ENCODE measurements around the gene DIPK1A. TPM values are rescaled to one million over a fixed set of nuclear protein-coding genes. Genes with fewer than 3 reads are reported as not detected.
"Not testable (repeated sequence)": the region's sequence is repeated elsewhere in the genome, so short reads cannot be mapped to it uniquely, and the experiment has no call there.

DIPK1A gene
- total and polyA plus RNA-seq, 9 donors, result 5.9 to 11.0 (median 9.1) TPM

- DNase-seq, result no peak
- no peak overlapping the region for H3K27ac ChIP-seq (ENCODE audit: low read length)
Observed at GRCh38 chr1:92985101-92985500, 23.8 kb upstream of the DIPK1A start.

GRCh38 chr1:92980732-92981647, 19.7 kb upstream of the DIPK1A start:
- DNase-seq, result peak; percentile 56
- H3K4me3 ChIP-seq (ENCODE audit: low read length), result no peak overlapping the region
- H3K9me3 ChIP-seq (replicated peaks; ENCODE audit: control insufficient read depth, low read depth, low read length), result no peaks in the 10 kb centered on the region
- no peaks in the 10 kb centered on the region for H3K36me3 ChIP-seq (ENCODE audit: control insufficient read depth, insufficient read depth, low read length)
- no peaks in the 10 kb centered on the region for H3K4me1 ChIP-seq (ENCODE audit: control insufficient read depth, insufficient read depth, low read length)
- 82% methylated on average over 2 of the region's 8 CpGs for WGBS (ENCODE audit: insufficient coverage)
- no peaks in the 10 kb centered on the region for H3K27me3 ChIP-seq (ENCODE audit: control insufficient read depth, insufficient read depth, low read length)
- H3K27ac ChIP-seq (ENCODE audit: low read length), result no peak overlapping the region

More at GRCh38 chr1:92985101-92985500, 23.8 kb upstream of the DIPK1A start:
- no peaks in the 10 kb centered on the region for H3K36me3 ChIP-seq (ENCODE audit: control insufficient read depth, insufficient read depth, low read length)
- H3K4me3 ChIP-seq (ENCODE audit: low read length), result no peak overlapping the region
- no peaks in the 10 kb centered on the region for H3K4me1 ChIP-seq (ENCODE audit: control insufficient read depth, insufficient read depth, low read length)
- H3K27me3 ChIP-seq (ENCODE audit: control insufficient read depth, insufficient read depth, low read length), result no peaks in the 10 kb centered on the region
- no peaks in the 10 kb centered on the region for H3K9me3 ChIP-seq (replicated peaks; ENCODE audit: control insufficient read depth, low read depth, low read length)

- no peaks in the 10 kb centered on the region for H3K36me3 ChIP-seq (ENCODE audit: control insufficient read depth, insufficient read depth, low read length)
- H3K4me3 ChIP-seq (ENCODE audit: low read length), result no peak overlapping the region
- H3K27me3 ChIP-seq (ENCODE audit: control insufficient read depth, insufficient read depth, low read length), result peaks cover 6% of the 10 kb centered on the region
- DNase-seq, result peak; percentile 57
- no peaks in the 10 kb centered on the region for H3K9me3 ChIP-seq (replicated peaks; ENCODE audit: control insufficient read depth, low read depth, low read length)
- 60% methylated on average over 2 of the region's 7 CpGs for WGBS (ENCODE audit: insufficient coverage)
- no peaks in the 10 kb centered on the region for H3K4me1 ChIP-seq (ENCODE audit: control insufficient read depth, insufficient read depth, low read length)
- no peak overlapping the region for H3K27ac ChIP-seq (ENCODE audit: low read length)
Observed at GRCh38 chr1:92975551-92976232, 14.4 kb upstream of the DIPK1A start.

DNA sequence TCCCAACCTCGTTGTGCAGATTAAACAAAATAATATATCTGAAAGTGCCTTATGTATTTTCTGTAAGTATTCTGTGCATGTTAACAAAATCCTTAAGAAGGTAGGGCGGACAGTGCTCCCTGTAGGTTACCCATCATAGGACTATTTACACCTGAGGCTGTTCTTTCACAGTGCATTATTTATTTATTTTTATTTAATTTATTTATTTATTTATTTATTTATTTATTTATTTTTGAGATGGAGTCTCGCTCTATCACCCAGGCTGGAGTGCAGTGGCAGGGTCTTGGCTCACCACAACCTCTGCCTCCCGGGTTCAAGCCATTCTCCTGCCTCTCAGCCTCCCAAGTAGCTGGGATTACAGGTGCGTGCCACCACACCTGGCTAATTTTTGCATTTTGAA, 12.8 kb upstream of the DIPK1A start:
- H3K27ac ChIP-seq (ENCODE audit: low read length); H3K36me3 ChIP-seq (ENCODE audit: control insufficient read depth, insufficient read depth, low read length); H3K4me1 ChIP-seq (ENCODE audit: control insufficient read depth, insufficient read depth, low read length); H3K9me3 ChIP-seq (replicated peaks; ENCODE audit: control insufficient read depth, low read depth, low read length); DNase-seq; H3K27me3 ChIP-seq (ENCODE audit: control insufficient read depth, insufficient read depth, low read length); H3K4me3 ChIP-seq (ENCODE audit: low read length): not testable (repeated sequence)
- 83% methylated on average over 2 of the region's 5 CpGs for WGBS (ENCODE audit: insufficient coverage)

GRCh38 chr1:92973203-92973897, 12.1 kb upstream of the DIPK1A start:
- no peak overlapping the region for H3K27ac ChIP-seq (ENCODE audit: low read length)
- no peaks in the 10 kb centered on the region for H3K36me3 ChIP-seq (ENCODE audit: control insufficient read depth, insufficient read depth, low read length)
- H3K4me1 ChIP-seq (ENCODE audit: control insufficient read depth, insufficient read depth, low read length), result no peaks in the 10 kb centered on the region
- H3K27me3 ChIP-seq (ENCODE audit: control insufficient read depth, insufficient read depth, low read length), result peaks cover 6% of the 10 kb centered on the region
- H3K4me3 ChIP-seq (ENCODE audit: low read length), result no peak overlapping the region
- no peaks in the 10 kb centered on the region for H3K9me3 ChIP-seq (replicated peaks; ENCODE audit: control insufficient read depth, low read depth, low read length)
- DNase-seq, result peak; percentile 16
- WGBS (ENCODE audit: insufficient coverage), result 72% methylated on average over 4 of the region's 6 CpGs

GRCh38 chr1:92972409-92973129, 11.3 kb upstream of the DIPK1A start:
- Histone ChIP-seq H3K27ac (ENCODE audit: low read length) (no peak overlapping the region), H3K9me3 (replicated peaks; ENCODE audit: control insufficient read depth, low read depth, low read length) (no peaks in the 10 kb centered on the region), H3K27me3 (ENCODE audit: control insufficient read depth, insufficient read depth, low read length) (peaks cover 6% of the 10 kb centered on the region), H3K36me3 (ENCODE audit: control insufficient read depth, insufficient read depth, low read length) (no peaks in the 10 kb centered on the region), H3K4me3 (ENCODE audit: low read length) (no peak overlapping the region), H3K4me1 (ENCODE audit: control insufficient read depth, insufficient read depth, low read length) (no peaks in the 10 kb centered on the region)
- no peak for DNase-seq
- WGBS (ENCODE audit: insufficient coverage), result 30% methylated on average over 1 of the region's 1 CpG

- H3K27ac ChIP-seq (ENCODE audit: low read length); H3K4me1 ChIP-seq (ENCODE audit: control insufficient read depth, insufficient read depth, low read length); H3K27me3 ChIP-seq (ENCODE audit: control insufficient read depth, insufficient read depth, low read length); H3K9me3 ChIP-seq (replicated peaks; ENCODE audit: control insufficient read depth, low read depth, low read length); DNase-seq; H3K4me3 ChIP-seq (ENCODE audit: low read length); H3K36me3 ChIP-seq (ENCODE audit: control insufficient read depth, insufficient read depth, low read length): not testable (repeated sequence)
- 58% methylated on average over 2 of the region's 6 CpGs for WGBS (ENCODE audit: insufficient coverage)
Observed at GRCh38 chr1:92971932-92972331, 10.7 kb upstream of the DIPK1A start.

- Histone ChIP-seq H3K4me3 (ENCODE audit: low read length) (no peak overlapping the region), H3K9me3 (replicated peaks; ENCODE audit: control insufficient read depth, low read depth, low read length) (no peaks in the 10 kb centered on the region), H3K27ac (ENCODE audit: low read length) (no peak overlapping the region), H3K36me3 (ENCODE audit: control insufficient read depth, insufficient read depth, low read length) (no peaks in the 10 kb centered on the region), H3K27me3 (ENCODE audit: control insufficient read depth, insufficient read depth, low read length) (peaks cover 6% of the 10 kb centered on the region), H3K4me1 (ENCODE audit: control insufficient read depth, insufficient read depth, low read length) (no peaks in the 10 kb centered on the region)
- WGBS (ENCODE audit: insufficient coverage), result 88% methylated on average over 2 of the region's 7 CpGs
- no peak for DNase-seq
Observed at GRCh38 chr1:92970990-92971689, 9.9 kb upstream of the DIPK1A start.

- no peak overlapping the region for H3K27ac ChIP-seq (ENCODE audit: low read length)
- H3K9me3 ChIP-seq (replicated peaks; ENCODE audit: control insufficient read depth, low read depth, low read length), result no peaks in the 10 kb centered on the region
- no peak for DNase-seq
- H3K36me3 ChIP-seq (ENCODE audit: control insufficient read depth, insufficient read depth, low read length), result no peaks in the 10 kb centered on the region
- WGBS (ENCODE audit: insufficient coverage), result no CpG with 5 or more reads among the region's 3 CpGs
- H3K4me1 ChIP-seq (ENCODE audit: control insufficient read depth, insufficient read depth, low read length), result no peaks in the 10 kb centered on the region
- no peak overlapping the region for H3K4me3 ChIP-seq (ENCODE audit: low read length)
- peaks cover 10% of the 10 kb centered on the region for H3K27me3 ChIP-seq (ENCODE audit: control insufficient read depth, insufficient read depth, low read length)
Observed at GRCh38 chr1:92969517-92969916, 8.3 kb upstream of the DIPK1A start.
